KMS-11 (cell line): ENCODE data around the gene ZNF630.

ENCODE experiments used
- H2AFZ ChIP-seq: fragments of 200-600 bp; sonication (generic); 2 replicates; pipeline ENCODE4 v1.6.1; 2016; ENCODE audit warnings: antibody characterized with exemption, mixed run types, low read depth
- H3K27ac ChIP-seq: fragments of 200-600 bp; sonication (generic); 2 replicates; pipeline ENCODE4 v1.6.1; 2016; ENCODE audit warnings: mild to moderate bottlenecking, mixed run types
- H3K27me3 ChIP-seq: fragments of 200-600 bp; sonication (generic); 2 replicates; pipeline ENCODE4 v1.6.1; 2017; ENCODE audit warnings: mild to moderate bottlenecking, low read depth, mixed run types, moderate library complexity; ENCODE audit not compliant: insufficient read depth
- H3K36me3 ChIP-seq: fragments of 200-600 bp; sonication (generic); 2 replicates; pipeline ENCODE4 v1.6.1; 2017; ENCODE audit warnings: mild to moderate bottlenecking, mixed run types; ENCODE audit not compliant: insufficient read depth
- H3K4me1 ChIP-seq: fragments of 200-600 bp; sonication (generic); 2 replicates; pipeline ENCODE4 v1.6.1; 2016; ENCODE audit warnings: mild to moderate bottlenecking, low read depth, mixed run types; ENCODE audit not compliant: poor library complexity, severe bottlenecking
- H3K4me2 ChIP-seq: fragments of 200-600 bp; sonication (generic); 2 replicates; pipeline ENCODE4 v1.7.0; 2016; ENCODE audit warnings: mild to moderate bottlenecking, mixed run types
- H3K4me3 ChIP-seq: fragments of 200-600 bp; sonication (generic); IDR thresholded peaks from 2 replicates; pipeline ENCODE4 v1.6.1; 2017; ENCODE audit warnings: low read depth, low read length, mixed read lengths; ENCODE audit not compliant: insufficient read depth
- H3K79me2 ChIP-seq: fragments of 200-600 bp; sonication (generic); 2 replicates; pipeline ENCODE4 v1.6.1; 2016; ENCODE audit warnings: low read depth, mixed run types; ENCODE audit not compliant: insufficient read depth
- H3K9ac ChIP-seq: fragments of 200-600 bp; sonication (generic); 2 replicates; pipeline ENCODE4 v1.6.1; 2016; ENCODE audit warnings: mild to moderate bottlenecking, mixed run types
- H4K20me1 ChIP-seq: fragments of 200-600 bp; sonication (generic); 2 replicates; pipeline ENCODE4 v1.6.1; 2016; ENCODE audit warnings: mild to moderate bottlenecking, mixed run types; ENCODE audit not compliant: insufficient read depth
- CTCF ChIP-seq: fragments of 200-600 bp; sonication (generic); conservative IDR thresholded peaks from 2 replicates; pipeline ENCODE4 v1.6.1; 2017; ENCODE audit warnings: low read depth, mild to moderate bottlenecking, antibody characterized with exemption, low read length, moderate library complexity, mixed read lengths

The ZNF630 gene

DNA sequence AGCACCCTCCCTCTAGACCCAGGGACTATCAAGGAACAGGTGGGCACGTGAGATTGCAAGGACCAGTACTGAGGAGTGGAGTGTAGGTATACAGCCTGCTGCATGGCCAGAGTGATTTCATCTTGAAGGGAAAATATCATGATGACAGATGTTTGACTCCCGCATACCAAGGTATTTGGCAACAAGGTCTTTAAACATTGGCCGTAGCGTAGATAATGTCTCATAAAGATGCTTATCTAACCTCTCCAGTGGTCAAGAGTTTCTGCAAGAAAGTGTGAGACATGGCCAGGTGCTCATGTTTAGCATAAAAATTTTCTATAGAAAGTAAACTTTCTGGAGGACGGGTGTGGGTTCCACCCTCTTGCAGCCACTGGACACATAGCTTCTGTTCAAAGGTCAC is 18.7 kb upstream of the ZNF630 start:
- no peak for TF ChIP-seq CTCF
- no peak overlapping the region for H3K4me3 ChIP-seq
- H3K4me1 ChIP-seq: no peaks in the 10 kb centered on the region
- no peak overlapping the region for H3K4me2 ChIP-seq
- H3K27me3 ChIP-seq: no peaks in the 10 kb centered on the region
- H4K20me1 ChIP-seq: no peaks in the 10 kb centered on the region
- H3K79me2 ChIP-seq: no peaks in the 10 kb centered on the region
- H3K9ac ChIP-seq: no peak overlapping the region
- H3K36me3 ChIP-seq: no peaks in the 10 kb centered on the region
- no peak overlapping the region for H2AFZ ChIP-seq
- no peak overlapping the region for H3K27ac ChIP-seq

DNA sequence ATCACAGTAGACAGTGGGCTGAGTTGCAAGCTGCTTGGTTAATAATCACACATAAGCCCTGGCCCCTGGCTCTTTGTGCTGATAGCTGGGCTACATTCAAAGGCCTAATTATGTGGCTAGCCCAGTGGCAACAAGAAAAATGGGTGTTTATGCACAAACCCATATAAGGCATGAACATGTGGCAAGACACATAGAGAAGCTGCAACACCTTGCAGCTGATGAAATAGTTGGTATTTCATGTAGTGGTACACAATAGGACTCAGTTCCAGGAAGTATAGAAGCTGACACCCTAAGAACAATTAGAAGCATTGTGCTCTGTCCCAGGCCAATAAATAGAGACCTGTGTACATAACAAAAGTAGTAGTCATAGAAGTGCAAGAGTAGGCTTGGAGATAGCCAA is 14.6 kb upstream of the ZNF630 start:
- Histone ChIP-seq H3K79me2 (no peaks in the 10 kb centered on the region), H2AFZ (no peak overlapping the region), H3K9ac (no peak overlapping the region), H3K4me3 (no peak overlapping the region), H4K20me1 (no peaks in the 10 kb centered on the region), H3K27ac (no peak overlapping the region), H3K4me2 (no peak overlapping the region), H3K36me3 (no peaks in the 10 kb centered on the region), H3K27me3 (no peaks in the 10 kb centered on the region), H3K4me1 (no peaks in the 10 kb centered on the region)
- no peak for TF ChIP-seq CTCF

DNA sequence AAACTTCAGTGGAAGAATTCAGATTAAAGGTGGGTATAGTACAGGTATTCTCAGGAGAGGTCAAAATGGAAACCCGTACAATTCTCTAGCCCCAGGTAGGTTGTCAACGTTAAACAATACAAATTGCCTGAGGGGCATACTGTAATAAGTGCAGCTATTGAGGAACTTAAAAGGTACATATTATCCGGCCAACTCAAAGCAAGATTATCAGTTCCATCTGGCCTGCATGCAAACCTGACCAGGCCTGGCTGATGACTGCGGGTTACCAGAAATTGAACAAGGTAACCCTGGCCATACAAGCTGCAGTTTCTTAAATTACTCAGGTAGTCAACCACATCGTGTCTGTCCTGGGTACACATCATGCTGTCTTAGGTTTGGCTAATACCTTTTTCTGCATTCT is 12.3 kb upstream of the ZNF630 start:
- H3K4me3 ChIP-seq: no peak overlapping the region
- H3K9ac ChIP-seq: no peak overlapping the region
- H4K20me1 ChIP-seq: no peaks in the 10 kb centered on the region
- no peaks in the 10 kb centered on the region for H3K4me1 ChIP-seq
- TF ChIP-seq CTCF: no peak
- no peaks in the 10 kb centered on the region for H3K27me3 ChIP-seq
- H3K79me2 ChIP-seq: no peaks in the 10 kb centered on the region
- no peak overlapping the region for H3K4me2 ChIP-seq
- H2AFZ ChIP-seq: no peak overlapping the region
- no peaks in the 10 kb centered on the region for H3K36me3 ChIP-seq
- H3K27ac ChIP-seq: no peak overlapping the region

- Histone ChIP-seq H2AFZ (peak overlapping the region; percentile 12; the same call in 1 of the 2 replicates), H3K79me2 (no peaks in the 10 kb centered on the region), H3K4me2 (no peak overlapping the region), H3K4me1 (no peaks in the 10 kb centered on the region), H4K20me1 (no peaks in the 10 kb centered on the region), H3K27me3 (no peaks in the 10 kb centered on the region), H3K4me3 (no peak overlapping the region), H3K27ac (no peak overlapping the region), H3K9ac (no peak overlapping the region), H3K36me3 (no peaks in the 10 kb centered on the region)
- peak; percentile 71 for TF ChIP-seq CTCF
Observed at GRCh38 chrX:48083212-48083611, 11.8 kb upstream of the ZNF630 start.

- no peaks in the 10 kb centered on the region for H4K20me1 ChIP-seq
- H3K4me1 ChIP-seq: no peaks in the 10 kb centered on the region
- H3K4me3 ChIP-seq: no peak overlapping the region
- no peak overlapping the region for H3K9ac ChIP-seq
- H3K36me3 ChIP-seq: no peaks in the 10 kb centered on the region
- no peak for TF ChIP-seq CTCF
- H3K79me2 ChIP-seq: no peaks in the 10 kb centered on the region
- no peak overlapping the region for H3K27ac ChIP-seq
- H2AFZ ChIP-seq: no peak overlapping the region
- no peak overlapping the region for H3K4me2 ChIP-seq
- no peaks in the 10 kb centered on the region for H3K27me3 ChIP-seq
Observed at GRCh38 chrX:48076343-48076742, 4.9 kb upstream of the ZNF630 start.
